GM18861 (cell line): ENCODE results near the gene LIAS.
"Not testable (repeated sequence)": the region's sequence is repeated elsewhere in the genome, so short reads cannot be mapped to it uniquely, and the experiment has no call there.

Source experiments
- ATAC-seq: cut with Tn5 transposase; IDR thresholded peaks from one replicate; pipeline ENCODE4 v1.9.1; 2021; ENCODE audit not compliant: unreplicated experiment

Gene LIAS

DNA sequence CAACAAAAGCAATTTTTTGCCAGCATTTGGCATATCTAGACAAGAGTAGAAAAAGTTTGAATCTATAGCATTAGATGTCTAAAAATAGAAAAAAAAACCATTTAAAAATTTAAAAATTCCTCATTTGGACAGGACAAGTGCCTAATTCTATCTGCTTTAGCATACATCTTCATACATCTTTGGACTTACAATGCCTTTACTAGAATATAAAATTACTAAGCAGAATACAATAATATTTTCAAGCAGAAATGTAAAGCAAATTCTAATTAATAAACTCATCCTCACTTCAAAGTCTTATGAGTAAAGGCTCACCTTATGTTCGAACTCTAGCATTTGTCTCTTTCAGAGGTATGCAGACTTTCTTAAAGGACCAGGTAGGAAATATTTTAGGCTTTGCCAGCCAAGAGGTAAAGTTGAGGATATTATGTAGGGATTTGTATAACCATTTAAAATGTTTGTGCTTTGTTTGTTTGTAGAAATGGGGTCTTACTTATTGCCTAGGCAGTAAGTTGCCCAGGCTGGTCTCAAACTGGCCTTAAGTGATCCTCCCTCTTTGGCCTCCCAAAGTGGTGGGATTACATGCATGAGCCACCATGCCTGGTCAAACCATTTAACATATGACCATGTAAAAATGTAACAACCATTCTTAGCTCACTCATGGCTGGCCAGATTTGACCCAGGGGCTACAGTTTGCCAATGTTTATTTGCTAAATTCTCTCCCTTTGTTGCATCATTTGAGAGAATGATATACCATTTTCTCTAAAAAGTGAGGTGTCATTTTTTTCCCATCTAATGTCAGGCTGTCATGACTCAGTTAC is 39.3 kb downstream of the LIAS start:
- no peak for ATAC-seq

DNA sequence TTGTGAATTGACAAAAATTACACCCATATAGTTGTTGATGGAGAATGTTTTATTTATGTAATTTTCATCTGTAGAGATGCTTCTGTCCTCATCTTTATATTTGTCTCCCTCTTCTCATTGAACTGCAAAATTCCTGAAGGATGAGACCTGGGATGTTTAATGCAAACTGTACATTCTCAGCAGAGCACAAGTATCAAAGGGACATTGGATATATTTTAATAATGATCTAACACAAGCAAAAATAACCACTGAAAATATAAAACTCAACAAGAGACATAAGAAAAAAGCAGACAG is 39.8 kb downstream of the LIAS start:
- ATAC-seq: no peak

DNA sequence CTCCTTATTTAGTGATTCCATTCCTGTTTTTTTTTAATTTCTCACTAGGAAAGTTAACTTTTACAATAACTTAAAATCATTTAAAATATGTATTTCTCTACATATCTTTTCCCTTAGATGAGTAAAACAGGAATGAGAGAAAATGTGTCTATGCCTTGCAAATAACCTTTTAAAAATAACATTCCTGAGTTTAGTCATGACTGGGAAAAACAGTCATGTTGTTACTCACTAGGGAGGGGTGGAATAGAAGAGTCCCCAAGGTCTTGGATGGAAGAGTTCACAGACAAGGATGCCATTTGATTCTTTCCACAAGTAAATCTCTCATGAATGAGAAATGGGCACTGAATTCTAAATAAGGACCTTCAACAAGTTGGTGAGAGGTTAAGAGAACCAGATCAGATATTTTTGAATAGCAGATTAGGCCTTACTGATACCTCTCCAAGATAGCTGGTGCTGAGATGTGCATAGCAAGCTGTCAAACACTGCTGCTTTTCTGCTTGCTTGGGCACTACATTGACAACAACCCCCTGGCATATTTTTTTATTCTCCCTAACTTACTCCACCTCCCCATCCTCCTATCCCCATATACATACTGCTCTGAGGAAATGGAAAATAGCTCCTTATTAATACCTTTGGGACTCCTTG is 43.3 kb downstream of the LIAS start:
- ATAC-seq: no peak

- not testable (repeated sequence) for ATAC-seq
Observed at GRCh38 chr4:39502664-39503035, 43.8 kb downstream of the LIAS start.

DNA sequence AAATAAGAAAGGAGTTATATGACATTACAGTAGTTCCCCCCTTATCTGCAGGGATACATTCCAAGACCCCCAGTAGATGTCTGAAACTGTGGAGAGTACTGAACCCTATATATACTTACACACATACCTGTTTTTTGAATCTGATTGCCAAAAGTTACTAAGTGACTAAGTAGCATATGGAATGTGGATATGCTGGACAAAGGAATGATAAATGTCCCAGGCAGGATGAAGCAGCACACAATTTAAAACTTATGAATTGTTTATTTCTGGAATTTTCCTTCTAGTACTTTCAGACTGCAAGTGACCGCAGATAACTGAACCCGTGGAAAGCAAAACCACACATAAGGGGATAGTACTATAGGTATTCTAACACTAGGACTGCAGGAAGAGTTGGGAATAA is 45.7 kb downstream of the LIAS start:
- ATAC-seq: no peak

GRCh38 chr4:39505581-39505980 is 46.7 kb downstream of the LIAS start:
- no peak for ATAC-seq

DNA sequence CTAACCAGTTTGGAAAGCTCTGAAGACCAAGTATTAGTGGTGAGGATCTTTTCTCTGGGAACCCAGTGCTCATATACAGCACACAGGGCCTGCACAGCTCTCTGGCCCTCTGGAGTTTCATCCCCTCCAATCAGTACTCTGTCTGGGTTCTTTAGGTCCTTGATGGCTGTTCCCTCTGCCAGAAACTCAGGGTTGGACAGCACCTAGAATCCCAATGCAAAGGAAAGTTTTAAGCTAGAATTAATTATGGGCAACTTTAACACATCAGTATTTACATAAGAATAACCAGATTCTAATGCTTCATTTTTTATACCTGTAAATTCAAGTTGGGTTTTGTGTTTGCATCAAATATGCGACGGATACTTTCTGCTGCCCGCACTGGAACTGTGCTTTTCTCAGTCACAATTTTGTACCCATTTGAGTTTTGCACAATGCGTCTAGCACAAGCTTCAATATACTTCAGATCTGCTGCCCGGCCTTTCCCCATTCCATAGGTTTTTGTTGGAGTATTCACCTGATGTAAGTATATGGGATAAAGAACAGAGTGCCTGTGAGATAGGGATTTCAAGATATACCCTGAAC is 51.6 kb downstream of the LIAS start:
- no peak for ATAC-seq

- ATAC-seq: not testable (repeated sequence)
Observed at GRCh38 chr4:39514266-39514665, 55.4 kb downstream of the LIAS start.

DNA sequence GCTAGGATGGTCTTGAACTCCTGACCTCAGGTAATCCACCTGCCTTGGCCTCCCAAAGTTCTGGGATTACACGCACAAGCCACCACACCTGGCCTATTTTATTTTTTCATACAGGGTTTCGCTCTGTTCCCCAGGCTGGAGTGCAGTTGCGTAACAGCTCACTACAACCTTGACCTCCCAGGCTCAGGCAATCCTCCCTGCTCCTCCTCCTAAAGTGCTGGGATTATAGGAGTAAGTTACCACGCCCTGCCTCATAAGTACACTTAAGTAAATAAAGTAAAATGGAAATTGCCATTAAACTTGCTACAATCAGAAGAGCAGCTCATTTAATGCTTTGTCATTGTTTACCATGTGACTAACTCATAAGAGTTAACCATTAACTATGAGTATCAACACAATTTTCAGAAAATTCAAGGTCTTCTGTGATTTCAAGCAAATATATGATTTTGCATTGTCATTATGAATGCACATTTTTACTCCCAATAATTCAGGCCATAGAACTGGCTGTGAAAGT is 56.1 kb downstream of the LIAS start:
- ATAC-seq: no peak

DNA sequence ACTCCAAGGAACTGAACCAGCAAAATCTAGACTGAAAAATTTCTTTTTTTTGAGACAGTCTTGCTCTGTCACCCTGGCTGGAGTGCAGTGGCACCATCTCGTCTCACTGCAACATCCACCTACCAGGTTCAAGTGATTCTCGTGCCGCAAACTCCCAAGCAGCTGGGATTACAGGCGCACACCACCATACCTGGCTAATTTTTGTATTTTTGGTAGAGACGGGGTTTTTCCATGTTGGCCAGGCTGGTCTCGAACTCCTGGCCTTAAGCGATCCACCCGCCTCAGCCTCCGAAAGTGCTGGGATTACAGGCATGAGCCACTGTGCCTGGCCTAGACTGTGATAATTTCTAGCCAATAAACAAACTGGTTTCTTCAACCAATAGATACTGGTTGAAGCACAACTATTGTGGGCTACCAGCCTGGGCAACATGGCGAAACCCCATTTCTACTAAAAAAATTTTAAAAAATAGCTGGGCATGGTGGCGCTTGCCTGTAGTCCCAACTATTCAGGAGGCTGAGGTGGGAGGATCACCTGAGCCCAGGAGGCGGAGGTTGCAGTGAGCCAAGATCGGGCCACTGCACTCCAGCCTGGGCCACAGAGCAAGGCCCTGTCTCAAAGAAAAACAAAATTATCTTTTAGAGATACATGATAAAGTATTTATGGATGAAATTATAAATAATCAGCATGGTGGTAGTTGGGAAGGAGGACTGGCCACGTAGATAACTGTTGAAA is 57.0 kb downstream of the LIAS start:
- ATAC-seq: not testable (repeated sequence)

GRCh38 chr4:39516407-39516966 is 57.6 kb downstream of the LIAS start:
- ATAC-seq: no peak

DNA sequence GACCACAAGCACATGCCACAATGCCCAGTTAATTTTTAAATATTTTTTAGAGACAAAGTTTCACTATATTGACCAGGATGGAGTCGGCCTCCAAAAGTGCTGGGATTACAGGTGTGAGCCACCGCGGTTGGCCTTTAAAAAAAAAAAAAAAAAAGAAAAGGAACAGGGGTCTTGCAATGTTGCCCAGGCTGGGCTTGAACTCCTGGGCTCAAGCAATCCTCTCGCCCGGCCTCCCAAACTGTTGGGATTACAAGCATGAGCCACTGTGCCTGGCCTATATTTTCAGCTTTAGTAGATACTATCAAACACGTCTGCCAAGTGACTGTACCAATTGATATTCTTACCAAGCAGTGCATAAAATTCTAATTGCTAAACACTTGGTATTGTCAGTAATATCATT is 59.6 kb downstream of the LIAS start:
- no peak for ATAC-seq

- no peak for ATAC-seq
Observed at GRCh38 chr4:39521253-39521919, 62.5 kb downstream of the LIAS start.

GRCh38 chr4:39522068-39522467 is 63.2 kb downstream of the LIAS start:
- ATAC-seq: no peak

- ATAC-seq: no peak
Observed at GRCh38 chr4:39524161-39524957, 65.5 kb downstream of the LIAS start.

DNA sequence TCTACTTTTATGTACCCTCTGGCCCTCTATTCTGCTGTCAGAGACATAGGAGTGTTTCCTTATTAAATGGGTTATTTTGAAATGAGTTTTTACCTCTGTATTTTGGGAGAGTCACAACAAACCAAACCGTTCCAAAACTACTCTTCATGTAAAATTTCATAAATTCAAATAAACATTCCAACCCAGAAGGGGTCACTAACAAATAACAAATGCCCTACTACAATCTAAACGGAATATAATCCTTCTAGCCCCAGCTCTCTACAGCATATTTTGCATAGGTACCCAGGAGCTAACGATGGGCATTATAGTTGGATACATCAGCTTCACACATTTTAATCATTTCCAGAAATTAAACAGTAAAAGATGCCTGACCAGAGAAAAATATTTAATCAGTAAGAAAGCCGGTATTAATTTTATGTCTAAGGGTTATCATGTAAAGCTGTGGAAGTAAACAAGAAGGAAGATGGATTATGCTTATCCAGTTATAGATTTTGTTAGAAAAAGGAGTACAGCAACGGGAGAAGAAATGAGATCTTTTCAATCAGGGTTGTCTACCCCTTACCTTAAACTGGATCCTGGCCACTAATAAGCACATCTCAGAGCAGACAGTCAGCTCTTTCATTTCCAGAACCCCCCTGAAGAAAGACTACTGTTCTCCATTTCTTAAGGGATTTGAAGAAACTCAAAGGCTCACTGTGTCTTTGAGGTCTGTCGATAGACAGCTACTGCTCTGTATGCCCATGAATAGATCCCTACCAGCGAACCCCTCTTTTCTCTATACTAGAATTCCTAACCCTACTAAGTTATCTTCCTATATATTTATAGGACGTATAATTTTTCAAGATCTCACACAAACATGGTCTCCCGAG is 67.2 kb downstream of the LIAS start:
- no peak for ATAC-seq

DNA sequence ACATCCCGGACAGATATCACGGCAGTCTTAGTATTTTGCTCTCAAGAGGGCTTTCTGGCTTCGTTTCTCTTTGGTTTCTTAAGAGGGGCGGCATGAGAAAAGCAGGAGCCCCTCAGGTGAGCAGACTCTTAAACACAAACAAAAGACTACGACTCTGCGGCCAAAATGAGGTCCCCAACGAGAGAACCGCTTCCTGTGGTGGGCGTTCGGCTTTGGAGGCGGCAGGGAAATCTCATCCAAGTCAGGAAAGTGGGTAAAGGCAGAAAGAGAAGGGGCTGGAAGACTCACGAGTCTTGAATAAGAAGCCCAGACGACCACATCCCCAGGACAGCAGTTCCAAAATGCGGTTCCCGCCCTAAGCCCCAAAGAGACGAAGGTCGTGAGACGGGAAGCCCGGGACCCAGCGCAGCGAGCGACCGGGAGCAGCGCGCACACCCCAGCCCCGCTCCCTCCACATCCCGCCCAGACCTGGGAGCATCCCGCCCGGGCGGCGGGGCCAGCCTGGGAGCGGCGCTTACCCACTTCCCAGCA is 68.0 kb downstream of the LIAS start:
- ATAC-seq: no peak

DNA sequence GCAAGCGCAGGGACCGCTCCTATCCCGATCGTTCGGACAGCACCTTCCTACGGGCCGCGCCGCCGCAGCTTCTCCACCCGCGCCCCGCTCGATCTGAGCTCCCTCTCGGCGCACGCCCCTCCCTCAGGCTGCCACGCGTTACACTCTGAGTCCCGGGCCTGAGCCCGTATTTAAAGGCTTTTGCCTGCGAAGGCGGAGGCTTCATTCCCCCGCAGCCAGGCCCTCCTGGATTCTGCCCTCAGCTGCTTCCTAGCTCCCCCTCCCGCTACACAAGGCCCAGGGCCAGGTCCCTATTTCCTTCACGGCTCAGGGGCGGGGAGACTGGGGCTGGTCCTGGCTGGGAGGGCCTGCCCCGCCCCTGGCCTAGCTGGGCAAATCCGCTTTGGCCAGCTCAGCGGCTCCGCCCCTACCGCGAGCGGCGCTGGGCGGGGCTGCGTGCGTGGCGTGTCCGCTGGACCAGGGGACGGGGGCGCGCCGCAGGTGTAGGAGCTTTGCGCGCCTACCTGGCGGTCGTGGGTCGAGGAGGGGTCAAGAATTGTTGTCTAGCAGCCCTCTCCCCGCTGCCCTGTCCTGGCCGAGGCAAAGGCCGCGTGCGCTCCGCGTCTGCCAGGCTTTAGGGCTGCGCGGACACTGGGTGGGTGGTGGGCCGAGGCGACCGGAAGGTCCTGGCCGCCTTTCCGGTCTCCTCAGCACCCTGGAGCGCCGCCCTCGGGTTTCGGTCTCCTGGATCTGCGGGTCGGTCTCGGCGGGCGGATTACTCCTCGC is 68.6 kb downstream of the LIAS start, which contains the start of gene UGDH:
TSS of gene UGDH (minus strand) at position 144 of the 765 bp plus-strand sequence. CDS start 5,927 bp downstream, outside the sequence.
- ATAC-seq: peak; percentile 90
